Colonic mucosa (tissue), 4 donors: ENCODE measurements around the gene PCGF1. TPM values are rescaled to one million over a fixed set of nuclear protein-coding genes. Genes with fewer than 3 reads are reported as not detected.

ENCODE experiments used
- DNase-seq: peaks from one replicate; pipeline ENCODE4 v3.0.0-alpha.2; 2020
- H3K27ac ChIP-seq: fragments of 200-600 bp; one replicate; pipeline ENCODE4 v1.8.0; 2021
- H3K27me3 ChIP-seq: fragments of 200-600 bp; one replicate; pipeline ENCODE4 v1.8.0; 2021
- H3K36me3 ChIP-seq: fragments of 200-600 bp; one replicate; pipeline ENCODE4 v1.8.0; 2021
- H3K4me1 ChIP-seq: fragments of 200-600 bp; one replicate; pipeline ENCODE4 v1.8.0; 2021; ENCODE audit warnings: mild to moderate bottlenecking
- H3K4me3 ChIP-seq: fragments of 200-600 bp; one replicate; pipeline ENCODE4 v1.8.0; 2021
- H3K9ac ChIP-seq, 2 donors: one replicate each; pipeline ENCODE4 v1.7.0; 2013; ENCODE audit warnings: control low read depth in 2 of 2, low read depth in 2 of 2, low read length in 2 of 2
- H3K9me3 ChIP-seq: fragments of 200-600 bp; one replicate; pipeline ENCODE4 v1.8.0; 2021
- CTCF ChIP-seq: fragments of 200-600 bp; IDR thresholded peaks from one replicate; pipeline ENCODE4 v1.8.0; 2022; ENCODE audit warnings: antibody characterized with exemption, mild to moderate bottlenecking
- intact Hi-C: fragments of 100-400 bp; cut with DNase I; formaldehyde crosslinking; loops from one replicate; pipeline ENCODE4 v1.14.1; 2022
- total RNA-seq, 2 donors: library from RNA; stranded (reverse); fragmentation: NEBNext Ultra II Directional in 1 of 2; extraction: Animal tissue kit (Norgen Biotek cat#: 25700) in 1 of 2; gene quantifications; one replicate each; pipeline ENCODE4 v1.2.1, GENCODE V29; 2021
- donor health status: healthy.
- donor health status: DM: no; HTN: no; CAD: no.
- donor health status: DM: no; HTN: no; CAD: no.

PCGF1 gene
- total RNA-seq, 2 donors from 2014 or later, result 16.1 to 19.9 TPM

DNA sequence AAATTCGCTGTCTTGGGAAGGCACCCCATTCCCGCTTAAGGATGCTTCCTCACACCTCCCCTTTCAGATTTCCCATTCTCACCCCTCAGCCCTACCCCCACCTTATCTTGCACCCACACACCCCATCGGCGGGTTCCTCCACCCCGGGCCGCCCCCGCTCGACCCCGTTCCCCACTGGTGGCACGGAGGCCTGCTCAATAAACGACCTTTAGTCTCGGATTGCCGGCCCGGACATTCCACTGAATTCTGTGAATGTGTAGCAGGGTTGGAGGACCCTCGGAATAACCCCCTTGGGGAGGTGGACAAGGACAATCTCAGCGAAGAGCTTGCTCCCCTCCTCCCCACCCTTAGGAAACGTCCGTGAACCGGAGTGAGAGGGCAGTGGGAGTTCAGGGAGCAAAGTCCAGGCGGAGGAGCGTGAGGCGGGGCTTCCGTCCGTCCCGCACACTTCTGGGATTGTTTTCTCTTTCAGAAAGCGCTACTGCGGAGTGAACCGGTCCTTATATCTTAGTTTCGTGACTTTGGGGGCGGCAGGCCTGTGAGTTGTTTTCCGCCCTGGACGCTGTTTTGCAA is 5.3 kb downstream of the PCGF1 start:
- Histone ChIP-seq H3K9ac (peak overlapping the region; percentile 70 to 96), H3K27me3 (peaks cover 17% of the 10 kb centered on the region), H3K4me3 (peak overlapping the region; percentile 52), H3K4me1 (peaks cover 27% of the 10 kb centered on the region), H3K36me3 (peaks cover 3% of the 10 kb centered on the region), H3K9me3 (no peaks in the 10 kb centered on the region), H3K27ac (peak overlapping the region; percentile 78)
- intact Hi-C loops, result no loop called here
- DNase-seq, result peak; percentile 81
- TF ChIP-seq CTCF, result no peak

DNA sequence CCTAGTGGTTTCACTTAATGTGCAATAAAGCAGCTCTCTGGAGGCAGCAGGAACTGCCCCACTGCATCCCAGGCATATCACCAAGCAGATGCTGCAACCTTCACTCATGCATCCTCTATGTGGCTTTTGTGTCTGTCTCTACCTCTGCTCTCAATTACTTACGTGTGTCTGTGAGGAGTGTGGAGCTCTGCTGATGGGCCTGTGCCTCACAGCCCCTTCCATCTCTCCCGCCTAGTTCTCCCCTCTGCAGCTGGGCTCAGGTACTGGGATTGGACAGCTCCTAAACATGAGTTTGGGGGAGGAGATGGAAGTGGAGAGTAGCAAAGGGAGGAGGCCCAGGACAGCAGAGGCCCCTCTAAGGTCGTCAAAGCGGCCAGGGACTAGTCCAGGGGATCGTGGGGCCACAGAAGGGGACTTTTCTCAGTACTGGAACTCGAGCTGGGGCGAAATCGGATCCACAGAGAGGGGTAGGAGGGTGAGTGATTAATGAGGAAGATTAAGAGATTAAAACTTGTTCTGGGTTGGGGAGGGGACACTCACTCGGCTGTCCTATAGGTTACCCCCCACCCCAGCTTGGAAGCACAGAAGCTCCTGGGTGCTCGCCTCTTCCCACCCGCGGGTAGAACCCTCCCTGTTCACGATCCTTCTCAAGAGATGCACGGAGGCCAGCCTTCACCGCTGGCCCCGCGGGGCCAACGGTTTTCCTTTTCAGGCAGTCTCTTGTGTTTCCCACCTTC is 6.0 kb downstream of the PCGF1 start:
- H3K27me3 ChIP-seq, result peaks cover 17% of the 10 kb centered on the region
- H3K9ac ChIP-seq, result peak overlapping the region in 1 of 2 donors; percentile 96
- H3K4me3 ChIP-seq, result no peak overlapping the region
- peaks cover 24% of the 10 kb centered on the region for H3K4me1 ChIP-seq
- DNase-seq, result no peak
- no peaks in the 10 kb centered on the region for H3K9me3 ChIP-seq
- no peak for TF ChIP-seq CTCF
- intact Hi-C loops, result no loop called here
- H3K36me3 ChIP-seq, result peaks cover 3% of the 10 kb centered on the region
- no peak overlapping the region for H3K27ac ChIP-seq

- Histone ChIP-seq H3K27ac (no peak overlapping the region), H3K9ac (no peak overlapping the region), H3K4me1 (peaks cover 15% of the 10 kb centered on the region), H3K36me3 (peaks cover 3% of the 10 kb centered on the region), H3K9me3 (no peaks in the 10 kb centered on the region), H3K27me3 (peaks cover 17% of the 10 kb centered on the region), H3K4me3 (no peak overlapping the region)
- no peak for TF ChIP-seq CTCF
- intact Hi-C loops, result no loop called here
- no peak for DNase-seq
Observed at GRCh38 chr2:74500578-74500946, 6.9 kb downstream of the PCGF1 start.

- Histone ChIP-seq H3K4me1 (peaks cover 15% of the 10 kb centered on the region), H3K9me3 (no peaks in the 10 kb centered on the region), H3K9ac (no peak overlapping the region), H3K27me3 (peaks cover 17% of the 10 kb centered on the region), H3K36me3 (peaks cover under 1% of the 10 kb centered on the region), H3K4me3 (no peak overlapping the region), H3K27ac (no peak overlapping the region)
- DNase-seq, result no peak
- intact Hi-C loops, result no loop called here
- TF ChIP-seq CTCF, result no peak
Observed at GRCh38 chr2:74499940-74500577, 7.4 kb downstream of the PCGF1 start.

DNA sequence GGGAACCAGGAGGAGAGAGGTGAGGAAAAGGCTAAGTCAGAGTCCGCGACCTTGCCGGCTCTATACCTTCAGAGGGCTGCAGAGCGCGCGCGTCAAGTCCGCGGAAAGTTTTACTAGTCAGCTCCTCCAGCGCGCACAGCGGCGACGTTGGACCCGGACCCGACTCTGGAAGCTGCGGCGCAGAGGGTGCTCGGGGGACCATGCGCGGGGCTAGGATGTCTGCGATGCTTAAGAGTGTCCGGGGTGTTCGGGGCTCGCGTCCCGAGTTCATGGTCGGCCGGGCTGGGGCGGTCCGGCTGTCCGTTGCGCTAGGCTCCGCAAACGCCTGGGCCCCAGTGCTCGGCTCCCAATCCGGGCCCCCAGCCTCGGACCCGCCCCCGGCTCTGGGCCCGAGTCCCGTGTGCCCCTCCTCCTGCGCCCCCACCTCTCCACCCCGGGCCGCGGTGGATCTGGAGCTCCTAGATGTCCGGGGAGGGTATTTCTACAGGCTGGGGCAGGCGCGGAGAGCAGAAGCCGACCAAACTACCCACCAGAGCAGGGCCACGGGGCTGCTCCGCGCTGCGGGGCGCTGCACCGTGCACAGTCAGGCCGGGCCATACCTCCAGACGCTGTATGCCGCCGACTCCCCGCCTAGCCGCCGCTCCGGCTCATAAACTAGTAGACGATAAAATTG is 8.1 kb downstream of the PCGF1 start, which contains the start of gene LBX2:
Gene LBX2, minus strand, starts transcription at position 337 of the 673 bp plus-strand sequence. Its CDS starts 66 bp downstream, at position 271.
- H3K27ac ChIP-seq, result peak within 1 kb of the TSS; percentile 32
- H3K4me3 ChIP-seq, result peak within 1 kb of the TSS; percentile 47
- intact Hi-C loops, result no loop called here
- peaks cover 15% of the 10 kb centered on the region for H3K4me1 ChIP-seq
- TF ChIP-seq CTCF, result no peak
- no peaks in the 10 kb centered on the region for H3K36me3 ChIP-seq
- DNase-seq, result peak; percentile 57
- H3K27me3 ChIP-seq, result peaks cover 17% of the 10 kb centered on the region
- H3K9ac ChIP-seq, result peak within 1 kb of the TSS in 1 of 2 donors; percentile 46
- H3K9me3 ChIP-seq, result no peaks in the 10 kb centered on the region
